SK-N-SH treated with all-trans-retinoic acid at 6 μM for 48 hours (cell line): ENCODE data around the gene LURAP1L.

Experiments
- ATAC-seq: fragments of 200-7000 bp; cut with Tn5 transposase; 3 replicates; pipeline ENCODE4 v1.9.1; 2020; ENCODE audit warnings: mild to moderate bottlenecking, moderate library complexity
- ARNTL ChIP-seq: fragments of 450-650 bp; formaldehyde crosslinking; IDR thresholded peaks from 2 replicates; pipeline ENCODE4 v1.5.0; 2020; ENCODE audit warnings: low read depth, mild to moderate bottlenecking, moderate library complexity, borderline replicate concordance
- BACH2 ChIP-seq: fragments of 250-450 bp; sonication (Bioruptor Pico); IDR thresholded peaks from 2 replicates; pipeline ENCODE4 v1.9.0; 2021; ENCODE audit warnings: mild to moderate bottlenecking, borderline replicate concordance
- CREB5 ChIP-seq: fragments of 250-450 bp; sonication (Bioruptor Pico); IDR thresholded peaks from 2 replicates; pipeline ENCODE4 v1.5.1; 2020; ENCODE audit warnings: low read depth, mild to moderate bottlenecking, moderate library complexity
- CSDC2 ChIP-seq: fragments of 250-450 bp; sonication (Bioruptor Pico); IDR thresholded peaks from 2 replicates; pipeline ENCODE4 v1.5.0; 2020; ENCODE audit warnings: mild to moderate bottlenecking, moderate library complexity
- ESRRG ChIP-seq: fragments of 250-450 bp; sonication (Bioruptor Pico); IDR thresholded peaks from 2 replicates; pipeline ENCODE4 v1.6.1; 2021; ENCODE audit warnings: mild to moderate bottlenecking
- GLIS3 ChIP-seq: fragments of 250-450 bp; sonication (Bioruptor Pico); IDR thresholded peaks from 2 replicates; pipeline ENCODE4 v1.5.0; 2020; ENCODE audit warnings: mild to moderate bottlenecking, moderate library complexity
- ISL1 ChIP-seq: fragments of 250-450 bp; sonication (Bioruptor Pico); IDR thresholded peaks from 2 replicates; pipeline ENCODE4 v2.1.2; 2022; ENCODE audit warnings: mild to moderate bottlenecking, moderate library complexity
- PPARA ChIP-seq: fragments of 250-450 bp; sonication (Bioruptor Pico); IDR thresholded peaks from 2 replicates; pipeline ENCODE4 v1.5.0; 2020; ENCODE audit warnings: mild to moderate bottlenecking, borderline replicate concordance
- RARB ChIP-seq: fragments of 250-450 bp; sonication (Bioruptor Pico); IDR thresholded peaks from 2 replicates; pipeline ENCODE4 v1.8.0; 2021; ENCODE audit warnings: mild to moderate bottlenecking, moderate library complexity
- SNAI2 ChIP-seq: fragments of 250-450 bp; sonication (Bioruptor Pico); IDR thresholded peaks from 2 replicates; pipeline ENCODE4 v1.5.0; 2020; ENCODE audit warnings: mild to moderate bottlenecking, moderate library complexity
- TCF4 ChIP-seq: fragments of 250-450 bp; sonication (Bioruptor Pico); IDR thresholded peaks from 2 replicates; pipeline ENCODE4 v1.8.0; 2021; ENCODE audit warnings: mild to moderate bottlenecking, moderate library complexity, borderline replicate concordance
- TOX ChIP-seq: fragments of 250-450 bp; sonication (Bioruptor Pico); IDR thresholded peaks from 2 replicates; pipeline ENCODE4 v1.8.0; 2021; ENCODE audit warnings: mild to moderate bottlenecking, moderate library complexity, borderline replicate concordance
- ZC3H10 ChIP-seq: fragments of 250-450 bp; sonication (Bioruptor Pico); IDR thresholded peaks from 2 replicates; pipeline ENCODE4 v1.5.1; 2021; ENCODE audit warnings: mild to moderate bottlenecking, moderate library complexity
- ZFP3 ChIP-seq: fragments of 250-450 bp; sonication (Bioruptor Pico); IDR thresholded peaks from 2 replicates; pipeline ENCODE4 v1.5.0; 2020; ENCODE audit warnings: mild to moderate bottlenecking, moderate library complexity
- ZFP30 ChIP-seq: fragments of 450-650 bp; formaldehyde crosslinking; IDR thresholded peaks from 2 replicates; pipeline ENCODE4 v1.5.0; 2022; ENCODE audit warnings: mild to moderate bottlenecking, moderate library complexity
- ZNF565 ChIP-seq: fragments of 450-650 bp; formaldehyde crosslinking; conservative IDR thresholded peaks from 2 replicates; pipeline ENCODE4 v1.5.0; 2020; ENCODE audit warnings: low read depth, mild to moderate bottlenecking, moderate library complexity
- ZNF70 ChIP-seq: fragments of 450-650 bp; formaldehyde crosslinking; IDR thresholded peaks from 2 replicates; pipeline ENCODE4 v1.5.0; 2020; ENCODE audit warnings: mild to moderate bottlenecking, moderate library complexity
- ZNF8 ChIP-seq: fragments of 450-650 bp; formaldehyde crosslinking; IDR thresholded peaks from 2 replicates; pipeline ENCODE4 v1.5.0; 2020; ENCODE audit warnings: mild to moderate bottlenecking, moderate library complexity
- TF ChIP-seq, protein P1 (sequence below): fragments of 250-450 bp; sonication (Bioruptor Pico); IDR thresholded peaks from 2 replicates; pipeline ENCODE4 v1.5.1; 2021; ENCODE audit warnings: mild to moderate bottlenecking, moderate library complexity
- TF ChIP-seq, protein P2 (sequence below): fragments of 250-450 bp; sonication (Bioruptor Pico); IDR thresholded peaks from 2 replicates; pipeline ENCODE4 v1.8.0; 2021; ENCODE audit warnings: low read depth, mild to moderate bottlenecking, moderate library complexity, borderline replicate concordance

The LURAP1L gene

DNA sequence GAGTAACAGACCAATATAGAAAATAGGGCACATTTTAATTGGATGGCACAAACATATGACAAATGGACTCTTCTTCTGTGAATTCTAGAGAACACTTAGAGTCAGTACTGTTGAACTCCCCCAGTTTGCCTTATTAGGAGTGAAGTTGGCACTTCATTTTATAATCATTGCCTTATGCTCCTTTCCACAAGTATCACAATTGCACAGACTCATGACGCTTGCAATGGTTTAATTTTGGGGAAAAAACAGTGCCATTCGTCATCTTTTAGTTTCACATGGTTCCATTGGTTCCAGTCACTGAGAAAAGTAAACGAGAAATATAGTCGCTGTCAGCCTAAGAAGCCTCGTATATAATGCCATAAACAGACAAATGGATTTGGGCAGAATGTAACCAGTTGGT is 71.2 kb downstream of the LURAP1L start (continued):
- TF ChIP-seq CREB5 (CRISPR knock-in tag) (no peak), SNAI2 (no peak), ZFP30 (no peak), CSDC2 (CRISPR knock-in tag) (no peak)

DNA sequence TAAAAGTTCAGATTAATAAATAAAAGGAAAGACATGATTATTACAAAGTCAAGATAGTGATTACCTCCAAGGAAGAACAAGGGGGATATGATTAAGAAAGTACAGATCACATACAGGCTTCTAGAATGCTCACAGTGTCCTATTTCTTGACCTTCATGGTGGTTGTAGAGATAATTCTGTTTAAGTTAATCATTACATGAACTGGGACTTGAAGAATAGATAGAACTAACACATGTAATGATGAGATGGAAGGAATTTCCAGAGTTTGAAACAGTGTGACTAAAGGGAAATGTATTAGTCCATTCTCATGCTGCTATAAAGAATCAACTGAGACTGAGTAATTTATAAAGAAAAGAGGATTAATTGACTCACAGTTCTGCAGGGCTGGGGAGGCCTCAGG is 72.7 kb downstream of the LURAP1L start:
- ATAC-seq, result no peak
- no peak for TF ChIP-seq SNAI2
- TF ChIP-seq PPARA (CRISPR knock-in tag), result no peak

DNA sequence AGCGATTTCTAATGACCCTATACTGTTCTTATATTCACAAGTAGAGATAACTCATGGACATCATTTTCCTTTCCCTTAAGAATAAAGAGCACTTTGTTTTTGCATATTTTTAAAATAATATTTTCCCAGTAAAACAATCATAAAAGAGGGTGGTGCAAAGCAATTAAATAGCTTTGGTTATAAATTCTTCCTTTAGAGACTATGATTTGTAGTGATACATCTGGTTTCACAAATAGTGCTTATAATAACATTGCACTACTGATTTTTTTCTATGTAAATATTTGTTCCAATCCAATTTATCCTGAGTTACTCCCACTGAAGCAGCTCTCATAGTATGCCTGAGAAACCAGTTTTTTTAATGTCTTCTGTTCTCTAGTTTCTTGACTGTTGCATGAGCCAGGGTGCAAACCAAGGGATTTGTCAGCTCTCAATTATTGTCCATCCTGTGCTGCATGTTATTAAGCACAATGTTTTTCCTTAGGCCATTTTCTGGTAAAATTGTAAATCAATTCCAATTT is 74.7 kb downstream of the LURAP1L start:
- TF ChIP-seq TCF4 (CRISPR knock-in tag), result no peak
- no peak for ATAC-seq

DNA sequence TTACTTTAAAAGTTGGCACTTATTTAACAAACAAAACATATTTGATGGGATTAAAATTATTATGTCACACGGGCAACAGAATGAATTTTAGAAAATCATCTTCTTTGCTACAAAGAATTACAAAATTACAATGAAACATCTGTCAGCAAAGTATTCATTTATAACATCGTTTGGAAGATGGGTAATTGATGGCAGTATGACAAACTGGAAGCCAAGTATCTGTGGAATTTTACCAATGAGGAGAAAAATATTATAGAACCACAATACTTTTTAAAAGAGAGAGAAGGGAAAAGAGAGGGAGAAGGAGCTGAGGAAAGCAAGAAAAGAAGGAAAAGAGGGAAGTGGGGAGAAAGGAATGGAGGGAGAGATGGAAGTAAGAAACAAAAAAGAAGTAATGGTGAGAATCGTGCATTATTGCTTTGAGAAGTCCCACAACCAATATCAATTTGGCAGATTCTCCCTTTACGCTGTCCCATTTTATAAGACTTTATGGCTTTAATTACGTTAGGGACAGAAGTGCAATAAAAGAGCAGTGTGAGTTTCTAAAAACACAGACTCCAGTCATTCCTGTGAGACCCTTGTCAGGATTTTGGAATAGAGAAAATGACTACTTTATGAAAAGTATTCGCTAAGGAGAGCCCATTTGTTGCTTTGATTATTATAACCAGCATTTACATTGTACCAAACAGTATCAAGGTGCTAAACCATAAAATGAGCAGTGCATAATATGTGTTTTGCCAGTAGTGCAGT is 76.7 kb downstream of the LURAP1L start:
- TF ChIP-seq ESRRG (CRISPR knock-in tag), result no peak
- no peak for TF ChIP-seq ZC3H10 (CRISPR knock-in tag)
- no peak for TF ChIP-seq ARNTL (CRISPR knock-in tag)
- TF ChIP-seq ZFP3, result no peak
- TF ChIP-seq ISL1 (CRISPR knock-in tag), result no peak
- TF ChIP-seq PPARA (CRISPR knock-in tag), result no peak
- no peak for TF ChIP-seq ZNF565
- no peak for TF ChIP-seq ZFP30
- no peak for TF ChIP-seq TOX (CRISPR knock-in tag)
- no peak for TF ChIP-seq CREB5 (CRISPR knock-in tag)
- TF ChIP-seq, protein P1, sequence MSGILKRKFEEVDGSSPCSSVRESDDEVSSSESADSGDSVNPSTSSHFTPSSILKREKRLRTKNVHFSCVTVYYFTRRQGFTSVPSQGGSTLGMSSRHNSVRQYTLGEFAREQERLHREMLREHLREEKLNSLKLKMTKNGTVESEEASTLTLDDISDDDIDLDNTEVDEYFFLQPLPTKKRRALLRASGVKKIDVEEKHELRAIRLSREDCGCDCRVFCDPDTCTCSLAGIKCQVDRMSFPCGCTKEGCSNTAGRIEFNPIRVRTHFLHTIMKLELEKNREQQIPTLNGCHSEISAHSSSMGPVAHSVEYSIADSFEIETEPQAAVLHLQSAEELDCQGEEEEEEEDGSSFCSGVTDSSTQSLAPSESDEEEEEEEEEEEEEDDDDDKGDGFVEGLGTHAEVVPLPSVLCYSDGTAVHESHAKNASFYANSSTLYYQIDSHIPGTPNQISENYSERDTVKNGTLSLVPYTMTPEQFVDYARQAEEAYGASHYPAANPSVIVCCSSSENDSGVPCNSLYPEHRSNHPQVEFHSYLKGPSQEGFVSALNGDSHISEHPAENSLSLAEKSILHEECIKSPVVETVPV, result no peak
- TF ChIP-seq, protein P2, sequence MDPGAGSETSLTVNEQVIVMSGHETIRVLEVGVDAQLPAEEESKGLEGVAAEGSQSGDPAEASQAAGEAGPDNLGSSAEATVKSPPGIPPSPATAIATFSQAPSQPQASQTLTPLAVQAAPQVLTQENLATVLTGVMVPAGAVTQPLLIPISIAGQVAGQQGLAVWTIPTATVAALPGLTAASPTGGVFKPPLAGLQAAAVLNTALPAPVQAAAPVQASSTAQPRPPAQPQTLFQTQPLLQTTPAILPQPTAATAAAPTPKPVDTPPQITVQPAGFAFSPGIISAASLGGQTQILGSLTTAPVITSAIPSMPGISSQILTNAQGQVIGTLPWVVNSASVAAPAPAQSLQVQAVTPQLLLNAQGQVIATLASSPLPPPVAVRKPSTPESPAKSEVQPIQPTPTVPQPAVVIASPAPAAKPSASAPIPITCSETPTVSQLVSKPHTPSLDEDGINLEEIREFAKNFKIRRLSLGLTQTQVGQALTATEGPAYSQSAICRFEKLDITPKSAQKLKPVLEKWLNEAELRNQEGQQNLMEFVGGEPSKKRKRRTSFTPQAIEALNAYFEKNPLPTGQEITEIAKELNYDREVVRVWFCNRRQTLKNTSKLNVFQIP (CRISPR knock-in tag), result no peak
- TF ChIP-seq CSDC2 (CRISPR knock-in tag), result no peak
- TF ChIP-seq BACH2 (CRISPR knock-in tag), result no peak
- no peak for ATAC-seq

DNA sequence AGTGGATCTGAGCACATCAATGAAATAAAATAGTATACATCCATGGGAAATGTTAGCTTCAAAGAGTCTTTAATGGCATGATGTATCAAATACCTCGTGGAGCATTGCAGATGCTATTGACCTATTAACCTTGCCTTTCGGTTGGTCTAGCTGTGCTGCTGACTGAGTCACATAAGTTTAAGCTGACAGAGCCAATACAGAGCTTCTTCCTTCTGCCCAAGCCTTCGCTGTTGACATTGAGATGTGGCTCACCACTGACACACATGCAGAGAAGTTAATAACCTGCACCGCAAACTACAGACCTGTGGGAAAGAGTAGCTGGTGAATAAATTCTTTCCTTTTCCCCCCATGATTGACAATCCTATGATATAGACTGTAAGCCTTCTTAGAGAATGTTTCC is 78.2 kb downstream of the LURAP1L start:
- ATAC-seq, result no peak
- TF ChIP-seq ISL1 (CRISPR knock-in tag) (no peak), SNAI2 (no peak), ZC3H10 (CRISPR knock-in tag) (no peak), ZNF8 (no peak), TOX (CRISPR knock-in tag) (no peak), TCF4 (CRISPR knock-in tag) (no peak), ZNF70 (no peak), GLIS3 (CRISPR knock-in tag) (no peak), RARB (no peak), BACH2 (CRISPR knock-in tag) (no peak), ZFP3 (no peak), CSDC2 (CRISPR knock-in tag) (no peak), ARNTL (CRISPR knock-in tag) (no peak)
- TF ChIP-seq, protein P1, result no peak
- TF ChIP-seq, protein P2 (CRISPR knock-in tag), result no peak
